Measurements from ENCODE around the gene FOXL3. TPM values are rescaled to one million over a fixed set of nuclear protein-coding genes. Genes with fewer than 3 reads are reported as not detected.

The FOXL3 gene
- total RNA-seq, 1 donor from 2014 or later = not detected

DNA sequence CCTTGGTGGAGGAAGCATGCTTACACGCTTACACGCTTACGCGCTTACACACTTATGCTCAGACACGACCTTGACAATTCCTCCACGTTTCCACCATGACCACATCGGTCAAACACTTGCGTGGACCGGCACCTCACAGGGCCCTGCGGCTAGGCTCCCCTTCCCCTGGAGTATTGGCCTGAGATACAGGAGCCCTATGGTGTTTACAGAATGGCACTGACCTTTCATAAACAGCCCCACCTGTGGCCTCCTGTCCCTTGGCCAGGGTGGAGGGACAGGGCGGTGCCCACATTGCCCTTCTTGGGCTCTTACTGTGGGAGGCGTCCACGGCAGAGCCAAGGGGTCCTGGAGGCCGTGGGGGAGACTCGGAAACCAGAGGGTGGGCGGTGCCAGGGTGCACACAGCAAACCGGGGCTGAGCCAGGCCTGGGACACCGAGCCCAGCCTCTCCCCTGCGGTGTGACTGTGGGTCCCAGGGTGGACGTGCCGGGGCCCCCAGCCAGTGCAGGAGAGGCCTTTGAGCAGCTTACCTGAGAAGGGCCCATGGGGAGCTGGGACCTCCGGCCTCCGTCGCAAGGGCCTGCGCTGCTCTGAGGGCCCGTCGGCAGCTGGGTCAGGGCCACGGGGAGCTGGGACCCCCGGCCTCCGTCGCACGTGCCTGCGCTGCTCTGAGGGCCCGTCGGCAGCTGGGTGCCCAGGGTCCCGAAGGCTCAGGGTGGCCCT is 44.2 kb upstream of the FOXL3 start:
- DNase-seq = no peak
- intact Hi-C loops (cut with DNase I) = no loop called here

DNA sequence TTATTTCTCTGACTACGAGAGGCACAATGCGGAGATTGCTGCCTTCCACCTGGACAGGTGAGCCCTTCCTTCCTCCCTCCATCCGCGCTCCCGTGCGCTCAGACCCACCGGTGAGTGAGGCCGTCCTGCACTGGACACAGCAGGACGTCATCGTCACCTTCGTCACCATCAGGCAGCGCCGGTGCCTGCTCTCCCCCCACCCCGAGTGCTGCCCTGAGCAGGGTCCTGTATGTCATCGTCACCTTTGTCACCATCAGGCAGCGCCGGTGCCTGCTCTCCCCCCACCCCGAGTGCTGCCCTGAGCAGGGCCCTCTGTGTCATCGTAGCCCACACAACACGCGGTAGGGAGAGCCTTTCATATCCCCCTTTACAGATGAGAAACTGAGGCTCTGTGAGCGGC is 43.5 kb upstream of the FOXL3 start:
- H3K4me3 ChIP-seq = no peak overlapping the region
- intact Hi-C loops (cut with DNase I) = no loop called here
- H3K27ac ChIP-seq = no peak overlapping the region
- ATAC-seq (no peak), DNase-seq (no peak)
- no peak for TF ChIP-seq CTCF (IDR thresholded peaks at IDR 0.05)
- no peaks in the 10 kb centered on the region for H3K27me3 ChIP-seq
- H3K9me3 ChIP-seq = no peaks in the 10 kb centered on the region
- no peaks in the 10 kb centered on the region for H3K4me1 ChIP-seq
- H3K36me3 ChIP-seq = peaks cover 45% of the 10 kb centered on the region

More for the DNA sequence above, 44.2 kb upstream of the FOXL3 start:
- peak; percentile 6 for ATAC-seq
- H3K27ac ChIP-seq = no peak overlapping the region
- no peaks in the 10 kb centered on the region for H3K9me3 ChIP-seq
- no peak overlapping the region for H3K4me3 ChIP-seq
- no peak for TF ChIP-seq CTCF (IDR thresholded peaks at IDR 0.05)
- H3K36me3 ChIP-seq = peaks cover 38% of the 10 kb centered on the region
- H3K4me1 ChIP-seq = no peaks in the 10 kb centered on the region
- no peaks in the 10 kb centered on the region for H3K27me3 ChIP-seq

GRCh38 chr7:247181-247580 is 42.8 kb upstream of the FOXL3 start:
- intact Hi-C loops (cut with DNase I) = no loop called here
- Histone ChIP-seq H3K27ac (no peak overlapping the region), H3K9me3 (no peaks in the 10 kb centered on the region), H3K36me3 (peaks cover 50% of the 10 kb centered on the region), H3K4me3 (no peak overlapping the region), H3K4me1 (no peaks in the 10 kb centered on the region), H3K27me3 (no peaks in the 10 kb centered on the region)
- no peak for DNase-seq
- no peak for TF ChIP-seq CTCF (IDR thresholded peaks at IDR 0.05)
- ATAC-seq = no peak

GRCh38 chr7:247636-248035 is 42.3 kb upstream of the FOXL3 start:
- Histone ChIP-seq H3K4me1 (no peaks in the 10 kb centered on the region), H3K27me3 (no peaks in the 10 kb centered on the region), H3K27ac (no peak overlapping the region), H3K36me3 (peaks cover 53% of the 10 kb centered on the region), H3K4me3 (no peak overlapping the region), H3K9me3 (no peaks in the 10 kb centered on the region)
- no peak for DNase-seq
- intact Hi-C loops (cut with DNase I) = no loop called here
- no peak for TF ChIP-seq CTCF (IDR thresholded peaks at IDR 0.05)
- ATAC-seq = no peak

GRCh38 chr7:248732-249435 is 41.1 kb upstream of the FOXL3 start:
- no peak for TF ChIP-seq CTCF (IDR thresholded peaks at IDR 0.05)
- no peaks in the 10 kb centered on the region for H3K27me3 ChIP-seq
- H3K4me3 ChIP-seq = no peak overlapping the region
- peaks cover 64% of the 10 kb centered on the region for H3K36me3 ChIP-seq
- no peaks in the 10 kb centered on the region for H3K9me3 ChIP-seq
- DNase-seq (no peak), ATAC-seq (no peak)
- H3K27ac ChIP-seq = no peak overlapping the region
- intact Hi-C loops (cut with DNase I) = no loop called here
- H3K4me1 ChIP-seq = no peaks in the 10 kb centered on the region
